HG02571 (cell line): ENCODE results near the gene CFAP97D1.

Experiments
- ATAC-seq: cut with Tn5 transposase; IDR thresholded peaks from one replicate; pipeline ENCODE4 v1.9.1; 2021; ENCODE audit warnings: mild to moderate bottlenecking, moderate library complexity; ENCODE audit not compliant: unreplicated experiment

Gene CFAP97D1

GRCh38 chr17:43823350-43824084, 43.3 kb downstream of the CFAP97D1 start:
- ATAC-seq = no peak

GRCh38 chr17:43825567-43825966, 45.3 kb downstream of the CFAP97D1 start:
- ATAC-seq = no peak

- no peak for ATAC-seq
Measured at GRCh38 chr17:43826206-43826605, 46.0 kb downstream of the CFAP97D1 start.

- ATAC-seq = no peak
Measured at GRCh38 chr17:43827596-43827995, 47.4 kb downstream of the CFAP97D1 start.

- no peak for ATAC-seq
Measured at GRCh38 chr17:43829738-43830137, 49.5 kb downstream of the CFAP97D1 start.

GRCh38 chr17:43830510-43831140, 50.4 kb downstream of the CFAP97D1 start:
- no peak for ATAC-seq

- no peak for ATAC-seq
Measured at GRCh38 chr17:43831633-43832032, 51.4 kb downstream of the CFAP97D1 start.

GRCh38 chr17:43832168-43832975, 52.1 kb downstream of the CFAP97D1 start:
- no peak for ATAC-seq

- ATAC-seq = no peak
Measured at GRCh38 chr17:43832976-43833829, 53.0 kb downstream of the CFAP97D1 start, which contains the start of gene MPP3. Gene MPP3 (minus strand): TSS chr17:43833146. CDS start chr17:43831906, 1,240 bp downstream.

- ATAC-seq = no peak
Measured at GRCh38 chr17:43834106-43834505, 53.9 kb downstream of the CFAP97D1 start.
